ENCODE results near the gene NOP16. TPM values are rescaled to one million over a fixed set of nuclear protein-coding genes. Genes with fewer than 3 reads are reported as not detected.

The NOP16 gene
- polyA plus RNA-seq (2013, experiment 1 of 2; ENCODE audit: insufficient read length): 48.1 TPM
- 24.2 TPM for polyA plus RNA-seq (2013, experiment 2 of 2; ENCODE audit: insufficient read length)

GRCh38 chr5:176388444-176389134 is at the start of gene NOP16, which contains the start of gene HIGD2A:
Gene NOP16, minus strand, starts transcription at chr5:176388598. Its CDS starts 59 bp downstream, at chr5:176388539.
Gene HIGD2A, plus strand, starts transcription at chr5:176388751. Its CDS starts 69 bp downstream, at chr5:176388820.
- peak; percentile 99 for DNase-seq

GRCh38 chr5:176436656-176437055 is 48.3 kb upstream of the NOP16 start:
- DNase-seq: peak; percentile 61

GRCh38 chr5:176432707-176433106 is 44.3 kb upstream of the NOP16 start:
- DNase-seq: no peak

GRCh38 chr5:176429972-176430371 is 41.6 kb upstream of the NOP16 start:
- no peak for DNase-seq

GRCh38 chr5:176427971-176428370 is 39.6 kb upstream of the NOP16 start:
- peak; percentile 42 for DNase-seq

- DNase-seq: no peak
These were observed 38.5 kb upstream of the NOP16 start for GRCh38 chr5:176426876-176427275.

GRCh38 chr5:176425791-176426190 is 37.4 kb upstream of the NOP16 start:
- DNase-seq: no peak

- DNase-seq: no peak
These were observed 36.7 kb upstream of the NOP16 start for GRCh38 chr5:176425138-176425537.

- no peak for DNase-seq
These were observed 35.8 kb upstream of the NOP16 start for GRCh38 chr5:176424181-176424580.

GRCh38 chr5:176420972-176421544 is 32.7 kb upstream of the NOP16 start:
- DNase-seq: no peak

GRCh38 chr5:176420086-176420485 is 31.7 kb upstream of the NOP16 start:
- no peak for DNase-seq

GRCh38 chr5:176418251-176418650 is 29.9 kb upstream of the NOP16 start:
- DNase-seq: no peak

- DNase-seq: no peak
These were observed 28.6 kb upstream of the NOP16 start for GRCh38 chr5:176416965-176417364.

GRCh38 chr5:176415952-176416924 is 27.8 kb upstream of the NOP16 start, which contains the start of gene CLTB:
Gene CLTB, minus strand, starts transcription at chr5:176416539. Its CDS starts 176 bp downstream, at chr5:176416363.
- DNase-seq: peak; percentile 83

GRCh38 chr5:176415240-176415951 is 27.0 kb upstream of the NOP16 start:
- DNase-seq: no peak

- DNase-seq: no peak
These were observed 26.3 kb upstream of the NOP16 start for GRCh38 chr5:176414704-176415103.

GRCh38 chr5:176413709-176414191 is 25.4 kb upstream of the NOP16 start:
- DNase-seq: no peak

- peak; percentile 9 for DNase-seq
These were observed 24.8 kb upstream of the NOP16 start for GRCh38 chr5:176413255-176413565.

- no peak for DNase-seq
These were observed 24.3 kb upstream of the NOP16 start for GRCh38 chr5:176412517-176413254.

GRCh38 chr5:176410486-176411180 is 22.2 kb upstream of the NOP16 start:
- DNase-seq: no peak

- DNase-seq: no peak
These were observed 21.4 kb upstream of the NOP16 start for GRCh38 chr5:176409765-176410164.
